Esophagus muscularis mucosa (tissue), 4 donors: ENCODE data around the gene MAD1L1. TPM values are rescaled to one million over a fixed set of nuclear protein-coding genes. Genes with fewer than 3 reads are reported as not detected.

Experiments used
- DNase-seq: peaks from one replicate; pipeline ENCODE4 v3.0.0-alpha.2; 2017; ENCODE audit errors: extremely low spot score
- H3K27ac ChIP-seq, 4 donors: fragments of 200-600 bp; sonication (generic); replicated peaks in 1 of 4; 1 replicate in 3 of 4; 2 replicates in 1 of 4; pipeline ENCODE4 v1.5.1; 2016 to 2019; ENCODE audit warnings: mild to moderate bottlenecking in 1 of 4
- H3K27me3 ChIP-seq, 4 donors: fragments of 200-600 bp; sonication (generic); one replicate each; pipeline versions ENCODE4 v1.5.1 to v1.6.0; 2016 to 2019
- H3K36me3 ChIP-seq, 4 donors: fragments of 200-600 bp; sonication (generic); one replicate each; pipeline ENCODE4 v1.5.1; 2016 to 2019
- H3K4me1 ChIP-seq, 4 donors: fragments of 200-600 bp; sonication (generic); one replicate each; pipeline ENCODE4 v1.5.1; 2016 to 2019
- H3K4me3 ChIP-seq, 4 donors: fragments of 200-600 bp; sonication (generic); 1 replicate in 2 of 4; 2 replicates in 2 of 4; pipeline ENCODE4 v1.5.1; 2016 to 2019; ENCODE audit warnings: mild to moderate bottlenecking in 4 of 4, moderate library complexity in 1 of 4
- H3K9me3 ChIP-seq, 4 donors: fragments of 200-600 bp; sonication (generic); 1 replicate in 3 of 4; 2 replicates in 1 of 4; pipeline ENCODE4 v1.5.1; 2016 to 2019
- EP300 ChIP-seq: sonication (generic); formaldehyde crosslinking; IDR thresholded peaks from one replicate; pipeline ENCODE4 v1.6.1; 2017; ENCODE audit warnings: antibody characterized with exemption
- POLR2A ChIP-seq: fragments of 450-650 bp; IDR thresholded peaks from one replicate; pipeline ENCODE4 v1.6.1; 2017; ENCODE audit warnings: antibody characterized with exemption, moderate library complexity, mild to moderate bottlenecking, low read depth
- POLR2AphosphoS5 ChIP-seq, 2 donors: sonication (generic); formaldehyde crosslinking; IDR thresholded peaks; one replicate each; pipeline ENCODE4 v1.6.1; 2017; ENCODE audit warnings: antibody characterized with exemption in 2 of 2
- WGBS: methylation state at CpG from one replicate; pipeline ENCODE4 v1.1.5; 2018; 5-methylcytosine and 5-hydroxymethylcytosine counted together
- intact Hi-C: fragments of 100-400 bp; cut with DNase I; formaldehyde crosslinking; loops from one replicate; pipeline ENCODE4 v1.15.1; 2023
- total RNA-seq, 4 donors: library from RNA; depleted of rRNA; stranded (reverse); fragments of >200 nt; gene quantifications; one replicate each; pipeline versions ENCODE4 v1.1.0 to v1.2.1, GENCODE V29; 2016
- TF ChIP-seq, protein P1 (sequence below), 3 experiments: fragments of 200-600 bp in 2 of 3; fragments of 450-650 bp in 1 of 3; sonication (generic) in 2 of 3; IDR thresholded peaks; one replicate each; pipeline ENCODE4 v1.5.1; 2017 to 2019; ENCODE audit warnings: antibody characterized with exemption in 3 of 3, mild to moderate bottlenecking in 2 of 3, moderate library complexity in 1 of 3

Gene MAD1L1
- total RNA-seq, 4 donors from 2014 or later, result 22.2 to 33.1 (median 29.5) TPM

- Histone ChIP-seq H3K27ac (no peak overlapping the region), H3K4me3 (no peak overlapping the region), H3K36me3 (peaks cover 0 to 1% (median 0%) of the 10 kb centered on the region in 4 donors), H3K9me3 (no peaks in the 10 kb centered on the region), H3K27me3 (no peaks in the 10 kb centered on the region), H3K4me1 (no peaks in the 10 kb centered on the region)
- DNase-seq, result no peak
- TF ChIP-seq EP300 (no peak), POLR2A (no peak), POLR2AphosphoS5 (IDR thresholded peaks at IDR 0.05) (no peak)
- TF ChIP-seq, protein P1, sequence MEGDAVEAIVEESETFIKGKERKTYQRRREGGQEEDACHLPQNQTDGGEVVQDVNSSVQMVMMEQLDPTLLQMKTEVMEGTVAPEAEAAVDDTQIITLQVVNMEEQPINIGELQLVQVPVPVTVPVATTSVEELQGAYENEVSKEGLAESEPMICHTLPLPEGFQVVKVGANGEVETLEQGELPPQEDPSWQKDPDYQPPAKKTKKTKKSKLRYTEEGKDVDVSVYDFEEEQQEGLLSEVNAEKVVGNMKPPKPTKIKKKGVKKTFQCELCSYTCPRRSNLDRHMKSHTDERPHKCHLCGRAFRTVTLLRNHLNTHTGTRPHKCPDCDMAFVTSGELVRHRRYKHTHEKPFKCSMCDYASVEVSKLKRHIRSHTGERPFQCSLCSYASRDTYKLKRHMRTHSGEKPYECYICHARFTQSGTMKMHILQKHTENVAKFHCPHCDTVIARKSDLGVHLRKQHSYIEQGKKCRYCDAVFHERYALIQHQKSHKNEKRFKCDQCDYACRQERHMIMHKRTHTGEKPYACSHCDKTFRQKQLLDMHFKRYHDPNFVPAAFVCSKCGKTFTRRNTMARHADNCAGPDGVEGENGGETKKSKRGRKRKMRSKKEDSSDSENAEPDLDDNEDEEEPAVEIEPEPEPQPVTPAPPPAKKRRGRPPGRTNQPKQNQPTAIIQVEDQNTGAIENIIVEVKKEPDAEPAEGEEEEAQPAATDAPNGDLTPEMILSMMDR (IDR thresholded peaks at IDR 0.05), result no peak
- intact Hi-C loops, result no loop called here
- WGBS, result 91% methylated on average over 35 of the region's 35 CpGs
Observed at GRCh38 chr7:1927937-1928644, 304.7 kb downstream of the MAD1L1 start.

DNA sequence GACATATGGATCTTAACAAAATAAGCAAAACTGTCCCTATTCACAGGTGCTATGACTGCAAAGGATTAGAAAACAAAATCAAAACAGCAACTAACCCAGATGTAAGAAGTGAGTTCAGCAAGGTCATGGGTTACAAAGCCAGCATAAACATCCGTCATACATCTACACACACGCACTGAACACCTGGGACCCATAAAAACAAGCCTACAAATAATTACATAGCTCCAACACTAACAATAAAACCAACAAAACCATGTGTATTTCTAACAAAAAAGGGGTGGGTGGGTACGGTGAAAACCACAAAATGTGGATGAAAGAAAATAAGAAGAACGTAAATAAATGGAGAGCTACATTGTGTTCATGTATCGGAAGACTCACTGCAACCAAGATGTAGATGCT, 305.8 kb downstream of the MAD1L1 start:
- no peak for DNase-seq
- 93% methylated on average over 5 of the region's 5 CpGs for WGBS
- TF ChIP-seq, protein P1 (IDR thresholded peaks at IDR 0.05), result no peak
- TF ChIP-seq POLR2A (no peak), EP300 (no peak)
- H3K9me3 ChIP-seq, result no peaks in the 10 kb centered on the region
- H3K36me3 ChIP-seq, result peaks cover 0 to 4% (median 0%) of the 10 kb centered on the region in 4 donors
- H3K27ac ChIP-seq, result no peak overlapping the region
- H3K27me3 ChIP-seq, result no peaks in the 10 kb centered on the region
- no peaks in the 10 kb centered on the region for H3K4me1 ChIP-seq
- intact Hi-C loops, result no loop called here
- H3K4me3 ChIP-seq, result no peak overlapping the region

GRCh38 chr7:1925973-1926907, 306.5 kb downstream of the MAD1L1 start:
- H3K9me3 ChIP-seq, result no peaks in the 10 kb centered on the region
- WGBS, result 73% methylated on average over 14 of the region's 14 CpGs
- H3K4me1 ChIP-seq, result no peaks in the 10 kb centered on the region
- no peak overlapping the region for H3K4me3 ChIP-seq
- H3K27me3 ChIP-seq, result no peaks in the 10 kb centered on the region
- intact Hi-C loops, result no loop called here
- peaks cover 0 to 5% (median 0%) of the 10 kb centered on the region in 4 donors for H3K36me3 ChIP-seq
- TF ChIP-seq POLR2A (no peak), EP300 (no peak), POLR2AphosphoS5 (IDR thresholded peaks at IDR 0.05) (no peak)
- TF ChIP-seq, protein P1 (IDR thresholded peaks at IDR 0.05), result no peak
- H3K27ac ChIP-seq, result no peak overlapping the region
- no peak for DNase-seq

DNA sequence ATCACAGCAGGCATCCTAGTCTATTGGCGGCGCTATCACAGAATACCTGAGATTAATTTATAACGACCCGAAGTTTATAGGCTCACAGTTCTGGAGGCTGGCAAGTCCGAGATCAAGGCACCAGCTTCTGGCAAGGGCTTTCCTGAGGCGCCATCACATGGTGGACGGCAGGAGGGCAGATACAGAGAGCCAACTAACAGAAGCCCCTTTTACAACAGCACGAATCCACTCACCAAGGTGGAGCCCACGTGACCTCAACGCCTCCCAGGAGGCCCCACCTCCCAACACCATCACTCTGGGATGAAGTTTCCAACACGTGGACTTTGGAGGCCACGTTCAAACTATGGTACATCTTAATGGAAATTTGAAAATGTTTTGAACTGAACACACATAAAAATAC, 307.4 kb downstream of the MAD1L1 start:
- Histone ChIP-seq H3K36me3 (peaks cover 0 to 5% (median 0%) of the 10 kb centered on the region in 4 donors), H3K9me3 (no peaks in the 10 kb centered on the region), H3K27ac (no peak overlapping the region), H3K4me3 (no peak overlapping the region), H3K4me1 (no peaks in the 10 kb centered on the region), H3K27me3 (no peaks in the 10 kb centered on the region)
- WGBS, result 91% methylated on average over 12 of the region's 12 CpGs
- intact Hi-C loops, result no loop called here
- no peak for TF ChIP-seq EP300
- TF ChIP-seq, protein P1 (IDR thresholded peaks at IDR 0.05), result no peak
- TF ChIP-seq POLR2A, result no peak
- no peak for TF ChIP-seq POLR2AphosphoS5 (IDR thresholded peaks at IDR 0.05)
- no peak for DNase-seq
